ENCODE measurements around the gene NOX3. TPM values are rescaled to one million over a fixed set of nuclear protein-coding genes. Genes with fewer than 3 reads are reported as not detected.

Gene NOX3
- total RNA-seq, 1 donor from 2014 or later: not detected

DNA sequence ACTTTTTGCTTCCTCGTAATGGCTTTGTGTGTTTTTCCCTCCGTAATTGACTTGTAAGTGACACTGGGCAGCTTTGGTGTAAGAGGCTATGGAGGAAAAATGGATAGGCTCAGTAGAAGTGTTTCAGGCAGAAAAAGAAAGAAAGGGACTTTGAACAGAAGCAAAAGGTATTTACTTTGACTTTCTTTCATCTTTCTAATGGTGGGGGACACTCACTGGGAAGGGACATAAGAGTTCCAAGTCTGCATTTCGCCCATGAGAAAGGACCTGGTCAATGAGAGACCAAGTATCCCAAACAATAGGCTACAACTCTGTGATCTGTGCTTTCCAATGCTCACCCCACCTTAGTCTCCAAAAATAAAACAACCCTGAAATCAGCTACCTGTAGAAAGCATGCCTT is 41.6 kb downstream of the NOX3 start:
- ATAC-seq (ENCODE audit: low read depth) (no peak), DNase-seq (no peak)
- Mint-ChIP-seq H3K4me3 (no peak overlapping the region), H3K27ac (no peak overlapping the region), H3K27me3 (no peaks in the 10 kb centered on the region), H3K9me3 (no peaks in the 10 kb centered on the region), H3K4me1 (peaks cover 24% of the 10 kb centered on the region), H3K36me3 (ENCODE audit: low read depth) (no peaks in the 10 kb centered on the region)
- ChIA-PET POLR2A (no interaction called here), CTCF (no interaction called here)
- TF ChIP-seq, protein P1, sequence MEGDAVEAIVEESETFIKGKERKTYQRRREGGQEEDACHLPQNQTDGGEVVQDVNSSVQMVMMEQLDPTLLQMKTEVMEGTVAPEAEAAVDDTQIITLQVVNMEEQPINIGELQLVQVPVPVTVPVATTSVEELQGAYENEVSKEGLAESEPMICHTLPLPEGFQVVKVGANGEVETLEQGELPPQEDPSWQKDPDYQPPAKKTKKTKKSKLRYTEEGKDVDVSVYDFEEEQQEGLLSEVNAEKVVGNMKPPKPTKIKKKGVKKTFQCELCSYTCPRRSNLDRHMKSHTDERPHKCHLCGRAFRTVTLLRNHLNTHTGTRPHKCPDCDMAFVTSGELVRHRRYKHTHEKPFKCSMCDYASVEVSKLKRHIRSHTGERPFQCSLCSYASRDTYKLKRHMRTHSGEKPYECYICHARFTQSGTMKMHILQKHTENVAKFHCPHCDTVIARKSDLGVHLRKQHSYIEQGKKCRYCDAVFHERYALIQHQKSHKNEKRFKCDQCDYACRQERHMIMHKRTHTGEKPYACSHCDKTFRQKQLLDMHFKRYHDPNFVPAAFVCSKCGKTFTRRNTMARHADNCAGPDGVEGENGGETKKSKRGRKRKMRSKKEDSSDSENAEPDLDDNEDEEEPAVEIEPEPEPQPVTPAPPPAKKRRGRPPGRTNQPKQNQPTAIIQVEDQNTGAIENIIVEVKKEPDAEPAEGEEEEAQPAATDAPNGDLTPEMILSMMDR (IDR thresholded peaks at IDR 0.05): no peak
- intact Hi-C loops (cut with micrococcal nuclease): no loop called here

DNA sequence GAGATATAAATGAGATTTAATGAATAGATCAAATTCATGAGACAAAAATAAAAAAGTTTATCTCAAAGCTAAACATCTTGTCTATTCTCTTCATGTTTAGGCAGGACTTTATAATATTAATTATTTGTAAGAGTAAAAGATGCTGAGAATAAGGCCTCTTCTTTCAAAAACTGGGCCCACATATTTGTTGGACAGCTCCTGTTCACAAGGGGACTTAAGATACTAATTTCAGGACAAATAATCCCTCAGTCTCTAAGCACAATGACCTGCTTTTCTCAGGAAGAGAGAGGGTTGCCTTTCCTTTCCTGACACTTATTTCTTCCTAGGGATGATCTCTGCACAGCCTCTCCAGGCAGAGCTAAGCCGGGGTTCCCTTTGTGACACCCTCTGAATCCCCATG is 43.3 kb downstream of the NOX3 start:
- DNase-seq (no peak), ATAC-seq (ENCODE audit: low read depth) (no peak)
- H3K4me1 Mint-ChIP-seq: peaks cover 7% of the 10 kb centered on the region
- H3K4me3 Mint-ChIP-seq: no peak overlapping the region
- intact Hi-C loops (cut with micrococcal nuclease): no loop called here
- TF ChIP-seq, protein P1 (IDR thresholded peaks at IDR 0.05): no peak
- H3K36me3 Mint-ChIP-seq (ENCODE audit: low read depth): no peaks in the 10 kb centered on the region
- peaks cover 3% of the 10 kb centered on the region for H3K9me3 Mint-ChIP-seq
- ChIA-PET CTCF (no interaction called here), POLR2A (no interaction called here)
- no peak overlapping the region for H3K27ac Mint-ChIP-seq
- H3K27me3 Mint-ChIP-seq: no peaks in the 10 kb centered on the region

DNA sequence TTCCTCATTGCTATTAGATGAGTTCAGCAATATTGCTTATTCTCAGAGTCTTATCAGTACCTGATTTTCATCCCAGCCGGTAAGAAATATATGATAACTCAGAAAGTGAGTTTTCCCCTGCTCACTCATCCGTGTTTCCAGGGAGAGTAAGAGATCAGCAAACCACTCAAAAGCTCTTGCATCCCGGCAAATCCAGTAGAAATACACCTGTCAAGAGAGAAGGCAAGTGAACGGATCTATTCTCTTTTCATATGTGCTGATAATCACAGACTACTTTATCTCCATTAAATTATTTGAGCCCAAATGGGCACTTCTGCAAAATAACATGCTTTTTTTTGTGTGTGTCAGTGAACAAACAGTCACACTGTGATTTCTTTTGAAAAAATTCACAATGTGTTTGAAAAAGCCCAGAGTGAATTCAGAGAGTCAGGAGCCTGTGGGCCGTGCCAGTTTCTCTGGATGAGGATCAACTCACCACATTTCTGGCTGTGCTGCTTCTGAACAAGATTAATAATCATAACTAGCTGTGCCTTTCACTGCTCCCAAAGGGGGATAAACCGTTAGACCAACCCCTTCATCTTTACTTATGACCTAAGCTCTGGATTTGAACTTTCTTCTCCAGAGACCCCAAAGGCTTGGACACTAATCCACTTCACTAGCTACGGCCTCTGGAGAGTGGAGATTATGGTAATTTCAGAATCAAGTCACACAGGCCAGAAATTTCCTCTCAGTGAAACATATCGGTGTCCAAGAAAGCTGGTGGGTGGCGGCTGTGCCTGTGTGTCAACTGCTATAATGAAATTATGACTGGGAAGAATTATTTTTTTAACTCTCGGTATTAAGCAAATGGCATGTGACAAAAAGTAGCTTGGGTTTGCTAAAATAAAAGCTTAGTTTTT is 44.2 kb downstream of the NOX3 start:
- H3K4me3 Mint-ChIP-seq: no peak overlapping the region
- H3K27me3 Mint-ChIP-seq: no peaks in the 10 kb centered on the region
- peaks cover 3% of the 10 kb centered on the region for H3K9me3 Mint-ChIP-seq
- no peaks in the 10 kb centered on the region for H3K36me3 Mint-ChIP-seq (ENCODE audit: low read depth)
- no peak for ATAC-seq (ENCODE audit: low read depth)
- peaks cover 1% of the 10 kb centered on the region for H3K4me1 Mint-ChIP-seq
- ChIA-PET CTCF (no interaction called here), POLR2A (no interaction called here)
- intact Hi-C loops (cut with micrococcal nuclease): no loop called here
- no peak overlapping the region for H3K27ac Mint-ChIP-seq
- TF ChIP-seq, protein P1 (IDR thresholded peaks at IDR 0.05): no peak
- no peak for DNase-seq

DNA sequence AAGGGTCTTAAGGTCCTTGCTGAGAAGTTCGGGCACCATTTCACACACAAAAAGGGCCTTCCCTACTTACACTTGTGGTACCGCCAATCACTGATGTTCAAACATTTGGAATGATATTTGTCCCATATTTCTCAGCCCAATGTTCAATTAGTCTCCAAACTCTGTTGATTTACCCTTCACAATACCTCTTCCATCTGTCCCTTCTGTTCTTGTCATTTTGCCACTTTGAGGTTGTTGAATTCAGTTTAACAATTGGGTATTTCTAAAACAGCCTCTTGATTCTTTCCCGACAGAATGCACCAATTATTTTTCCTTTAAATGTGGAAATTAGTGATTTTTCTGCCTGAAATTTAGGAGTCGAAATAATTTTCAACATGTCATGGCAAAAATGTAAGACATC is 46.2 kb downstream of the NOX3 start:
- no peaks in the 10 kb centered on the region for H3K36me3 Mint-ChIP-seq (ENCODE audit: low read depth)
- no peak overlapping the region for H3K4me3 Mint-ChIP-seq
- peaks cover 6% of the 10 kb centered on the region for H3K4me1 Mint-ChIP-seq
- H3K27ac Mint-ChIP-seq: no peak overlapping the region
- ChIA-PET POLR2A (no interaction called here), CTCF (no interaction called here)
- peaks cover 3% of the 10 kb centered on the region for H3K9me3 Mint-ChIP-seq
- DNase-seq: no peak
- H3K27me3 Mint-ChIP-seq: no peaks in the 10 kb centered on the region
- TF ChIP-seq, protein P1 (IDR thresholded peaks at IDR 0.05): no peak
- intact Hi-C loops (cut with micrococcal nuclease): no loop called here
- no peak for ATAC-seq (ENCODE audit: low read depth)

DNA sequence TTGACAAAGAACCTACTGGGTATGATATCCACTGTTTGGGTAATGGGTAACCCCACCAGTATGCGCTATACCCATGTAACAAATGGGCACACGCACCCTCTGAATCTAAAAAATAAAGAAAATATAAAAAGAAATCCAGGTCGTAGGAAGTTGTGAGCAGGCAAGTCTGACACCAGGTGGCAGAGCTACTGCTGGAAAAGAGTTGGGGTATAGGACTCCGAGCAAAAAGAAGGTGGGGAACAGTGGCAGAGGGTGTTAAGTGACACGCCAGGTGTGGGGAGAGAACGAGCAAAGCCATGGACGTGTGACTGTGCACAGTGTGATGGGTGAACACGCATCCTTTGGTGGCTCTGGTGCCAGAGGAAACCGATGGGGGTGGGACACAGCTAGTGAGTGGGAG is 46.7 kb downstream of the NOX3 start:
- Mint-ChIP-seq H3K4me1 (peaks cover 8% of the 10 kb centered on the region), H3K27me3 (no peaks in the 10 kb centered on the region), H3K36me3 (ENCODE audit: low read depth) (no peaks in the 10 kb centered on the region), H3K4me3 (no peak overlapping the region), H3K9me3 (peaks cover 3% of the 10 kb centered on the region), H3K27ac (no peak overlapping the region)
- intact Hi-C loops (cut with micrococcal nuclease): no loop called here
- ChIA-PET CTCF (no interaction called here), POLR2A (no interaction called here)
- no peak for DNase-seq
- ATAC-seq (ENCODE audit: low read depth): no peak
- TF ChIP-seq, protein P1 (IDR thresholded peaks at IDR 0.05): no peak
